GM13976 (cell line): ENCODE results near the gene STXBP6.

Experiments used
- DNase-seq: peaks from one replicate; pipeline ENCODE4 v3.0.0; 2012; ENCODE audit warnings: low spot score
- in situ Hi-C: fragments of 300-500 bp; cut with MboI; formaldehyde crosslinking; loops from one replicate; pipeline ENCODE4 v1.12.0; 2022; ENCODE audit warnings: low sequenced_read_pairs, mixed read lengths, inconsistent platforms; ENCODE audit not compliant: unreplicated experiment
- TF ChIP-seq, protein P1 (sequence below): IDR thresholded peaks from 2 replicates; pipeline ENCODE4 v1.5.1; 2012; ENCODE audit warnings: borderline replicate concordance, mild to moderate bottlenecking; ENCODE audit not compliant: insufficient read depth; ENCODE audit errors: extremely low read depth, missing control alignments, control extremely low read depth

The STXBP6 gene

GRCh38 chr14:25010471-25010870, 39.5 kb downstream of the STXBP6 start:
- in situ Hi-C loops, result no loop called here
- no peak for DNase-seq
- TF ChIP-seq, protein P1, sequence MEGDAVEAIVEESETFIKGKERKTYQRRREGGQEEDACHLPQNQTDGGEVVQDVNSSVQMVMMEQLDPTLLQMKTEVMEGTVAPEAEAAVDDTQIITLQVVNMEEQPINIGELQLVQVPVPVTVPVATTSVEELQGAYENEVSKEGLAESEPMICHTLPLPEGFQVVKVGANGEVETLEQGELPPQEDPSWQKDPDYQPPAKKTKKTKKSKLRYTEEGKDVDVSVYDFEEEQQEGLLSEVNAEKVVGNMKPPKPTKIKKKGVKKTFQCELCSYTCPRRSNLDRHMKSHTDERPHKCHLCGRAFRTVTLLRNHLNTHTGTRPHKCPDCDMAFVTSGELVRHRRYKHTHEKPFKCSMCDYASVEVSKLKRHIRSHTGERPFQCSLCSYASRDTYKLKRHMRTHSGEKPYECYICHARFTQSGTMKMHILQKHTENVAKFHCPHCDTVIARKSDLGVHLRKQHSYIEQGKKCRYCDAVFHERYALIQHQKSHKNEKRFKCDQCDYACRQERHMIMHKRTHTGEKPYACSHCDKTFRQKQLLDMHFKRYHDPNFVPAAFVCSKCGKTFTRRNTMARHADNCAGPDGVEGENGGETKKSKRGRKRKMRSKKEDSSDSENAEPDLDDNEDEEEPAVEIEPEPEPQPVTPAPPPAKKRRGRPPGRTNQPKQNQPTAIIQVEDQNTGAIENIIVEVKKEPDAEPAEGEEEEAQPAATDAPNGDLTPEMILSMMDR, result no peak

DNA sequence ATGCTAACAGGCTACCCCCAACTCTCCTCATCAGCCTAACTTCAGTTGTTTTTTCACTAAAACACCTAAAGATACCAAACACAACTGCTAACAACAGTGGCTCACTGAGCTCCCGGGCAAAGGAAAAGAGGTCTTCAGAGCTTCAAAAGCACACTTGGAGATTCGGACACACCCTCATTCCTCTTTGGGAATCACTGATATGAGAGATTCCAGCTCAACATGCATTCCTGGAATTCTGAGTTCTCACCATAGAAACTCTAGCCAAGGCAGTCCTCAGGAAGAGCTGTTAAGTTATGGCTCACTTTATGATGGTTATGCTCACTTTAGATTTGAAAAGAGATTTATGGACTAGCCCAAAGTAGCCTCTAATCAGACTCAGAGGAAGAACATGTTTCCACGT, 40.1 kb downstream of the STXBP6 start:
- in situ Hi-C loops, result no loop called here
- DNase-seq, result no peak
- TF ChIP-seq, protein P1, result no peak

DNA sequence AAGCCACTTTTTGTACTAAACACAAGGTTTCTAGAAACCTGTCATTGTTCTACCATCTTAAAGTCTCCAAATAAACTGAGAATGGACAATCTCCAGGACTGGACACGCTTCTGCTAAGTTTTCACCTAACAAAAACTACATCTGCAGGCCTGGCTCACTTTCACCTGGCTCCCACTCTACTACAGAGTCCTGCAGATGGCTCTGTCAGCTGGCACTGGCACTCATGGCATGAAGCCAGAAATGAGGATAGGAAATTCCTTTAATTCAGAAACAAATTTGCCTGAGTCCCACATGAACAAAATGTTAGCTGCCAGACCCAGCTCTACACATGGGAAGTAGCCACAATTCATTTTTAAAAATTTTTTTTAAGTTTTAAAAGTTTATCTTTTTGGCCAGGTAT, 42.1 kb downstream of the STXBP6 start:
- TF ChIP-seq, protein P1, result no peak
- DNase-seq, result no peak
- in situ Hi-C loops, result no loop called here

GRCh38 chr14:25006961-25007795, 42.8 kb downstream of the STXBP6 start:
- DNase-seq, result no peak
- TF ChIP-seq, protein P1, result no peak
- in situ Hi-C loops, result no loop called here

GRCh38 chr14:25006031-25006430, 43.9 kb downstream of the STXBP6 start:
- in situ Hi-C loops, result no loop called here
- TF ChIP-seq, protein P1, result no peak
- DNase-seq, result no peak

DNA sequence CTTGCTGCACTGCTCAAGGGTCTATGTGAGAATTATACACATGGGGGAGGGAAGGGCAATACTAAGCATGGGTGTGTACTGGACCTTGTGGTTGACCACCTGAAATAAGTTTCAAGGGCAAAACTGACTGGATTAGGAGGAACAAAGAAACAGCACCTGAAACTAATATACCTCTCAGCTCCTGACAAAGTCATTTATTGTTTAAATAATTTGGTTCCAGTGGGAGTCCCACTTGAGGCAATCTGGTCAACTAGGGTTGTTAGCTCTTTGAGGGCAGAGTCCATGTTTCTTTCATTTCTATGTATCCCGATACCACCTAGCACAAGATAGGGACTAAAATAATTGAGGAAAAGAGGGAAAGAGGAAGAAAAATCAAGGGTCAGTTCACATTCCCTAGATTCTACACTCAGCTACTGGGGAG, 45.5 kb downstream of the STXBP6 start:
- TF ChIP-seq, protein P1, result no peak
- in situ Hi-C loops, result no loop called here
- no peak for DNase-seq
